Measurements from ENCODE around the gene PSENEN. TPM values are rescaled to one million over a fixed set of nuclear protein-coding genes. Genes with fewer than 3 reads are reported as not detected.

The PSENEN gene
- total and polyA plus RNA-seq, 9 of the 15 experiments (the other 6 are each of a cell fraction or from before 2014, with no cell fraction given) = 34.5 to 299 (median 61.1) TPM

DNA sequence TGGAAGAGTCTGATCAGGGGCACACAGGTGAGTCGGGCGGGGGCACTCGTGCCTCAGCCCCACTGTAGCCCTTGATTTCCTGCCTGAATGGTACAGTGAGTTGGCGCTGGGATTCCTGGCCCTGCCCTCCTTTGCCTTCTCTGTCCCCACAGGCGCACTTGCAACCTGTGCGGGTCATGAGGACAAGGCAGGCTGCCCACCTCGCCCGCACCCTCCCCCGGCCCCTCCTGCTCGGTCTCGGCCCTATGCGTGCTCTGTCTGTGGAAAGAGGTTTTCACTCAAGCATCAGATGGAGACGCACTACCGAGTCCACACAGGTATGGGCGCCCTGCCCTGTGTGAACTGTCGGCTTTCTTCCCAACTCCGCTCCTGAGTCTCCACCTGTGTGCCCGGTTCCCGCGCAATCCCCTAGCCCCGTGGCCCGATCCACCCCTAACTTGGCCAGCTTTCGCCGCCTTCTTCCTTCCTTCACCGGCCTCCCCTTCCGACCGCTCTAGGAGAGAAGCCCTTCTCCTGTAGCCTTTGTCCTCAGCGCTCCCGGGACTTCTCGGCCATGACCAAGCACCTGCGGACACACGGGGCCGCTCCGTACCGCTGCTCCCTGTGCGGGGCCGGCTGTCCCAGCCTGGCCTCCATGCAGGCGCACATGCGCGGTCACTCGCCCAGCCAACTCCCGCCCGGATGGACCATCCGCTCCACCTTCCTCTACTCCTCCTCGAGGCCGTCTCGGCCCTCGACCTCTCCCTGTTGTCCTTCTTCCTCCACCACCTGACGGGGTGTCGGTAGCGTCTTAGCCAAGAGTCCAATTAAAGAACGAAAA is 29.3 kb upstream of the PSENEN start (continued):
- TF ChIP-seq, protein P1, sequence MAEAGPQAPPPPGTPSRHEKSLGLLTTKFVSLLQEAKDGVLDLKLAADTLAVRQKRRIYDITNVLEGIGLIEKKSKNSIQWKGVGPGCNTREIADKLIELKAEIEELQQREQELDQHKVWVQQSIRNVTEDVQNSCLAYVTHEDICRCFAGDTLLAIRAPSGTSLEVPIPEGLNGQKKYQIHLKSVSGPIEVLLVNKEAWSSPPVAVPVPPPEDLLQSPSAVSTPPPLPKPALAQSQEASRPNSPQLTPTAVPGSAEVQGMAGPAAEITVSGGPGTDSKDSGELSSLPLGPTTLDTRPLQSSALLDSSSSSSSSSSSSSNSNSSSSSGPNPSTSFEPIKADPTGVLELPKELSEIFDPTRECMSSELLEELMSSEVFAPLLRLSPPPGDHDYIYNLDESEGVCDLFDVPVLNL (CRISPR knock-in tag; IDR thresholded peaks at IDR 0.05; ENCODE audit: low read depth) = 0 out of 2 replicates have a peak, but pooled peaks have one; percentile 40
- no peak for TF ChIP-seq GTF2E2 (tag; IDR thresholded peaks at IDR 0.05)
- no peak for TF ChIP-seq POLR2G (IDR thresholded peaks at IDR 0.05; ENCODE audit: low read depth, low read length)
- TF ChIP-seq THRAP3 (IDR thresholded peaks at IDR 0.05; ENCODE audit: borderline replicate concordance) = no peak
- no peak for TF ChIP-seq U2AF1 (optimal IDR thresholded peaks at IDR 0.05; ENCODE audit: low read depth, low read length)
- no peak for TF ChIP-seq PYGO2 (tag; IDR thresholded peaks at IDR 0.05)
- no peak for TF ChIP-seq RBFOX2 (IDR thresholded peaks at IDR 0.05; ENCODE audit: low read depth, low read length)
- no peak for TF ChIP-seq JUN (IDR thresholded peaks at IDR 0.05; ENCODE audit: borderline replicate concordance, low read depth, low read length)
- TF ChIP-seq JUN (CRISPR knock-in tag; IDR thresholded peaks at IDR 0.05; ENCODE audit: borderline replicate concordance) = 0 out of 2 replicates have a peak, but pooled peaks have one; percentile 8
- TF ChIP-seq ZNF668 (CRISPR knock-in tag; IDR thresholded peaks at IDR 0.05) = no peak
- no peak for TF ChIP-seq ARID3B (CRISPR knock-in tag; IDR thresholded peaks at IDR 0.05; ENCODE audit: borderline replicate concordance)
- TF ChIP-seq, protein P2, sequence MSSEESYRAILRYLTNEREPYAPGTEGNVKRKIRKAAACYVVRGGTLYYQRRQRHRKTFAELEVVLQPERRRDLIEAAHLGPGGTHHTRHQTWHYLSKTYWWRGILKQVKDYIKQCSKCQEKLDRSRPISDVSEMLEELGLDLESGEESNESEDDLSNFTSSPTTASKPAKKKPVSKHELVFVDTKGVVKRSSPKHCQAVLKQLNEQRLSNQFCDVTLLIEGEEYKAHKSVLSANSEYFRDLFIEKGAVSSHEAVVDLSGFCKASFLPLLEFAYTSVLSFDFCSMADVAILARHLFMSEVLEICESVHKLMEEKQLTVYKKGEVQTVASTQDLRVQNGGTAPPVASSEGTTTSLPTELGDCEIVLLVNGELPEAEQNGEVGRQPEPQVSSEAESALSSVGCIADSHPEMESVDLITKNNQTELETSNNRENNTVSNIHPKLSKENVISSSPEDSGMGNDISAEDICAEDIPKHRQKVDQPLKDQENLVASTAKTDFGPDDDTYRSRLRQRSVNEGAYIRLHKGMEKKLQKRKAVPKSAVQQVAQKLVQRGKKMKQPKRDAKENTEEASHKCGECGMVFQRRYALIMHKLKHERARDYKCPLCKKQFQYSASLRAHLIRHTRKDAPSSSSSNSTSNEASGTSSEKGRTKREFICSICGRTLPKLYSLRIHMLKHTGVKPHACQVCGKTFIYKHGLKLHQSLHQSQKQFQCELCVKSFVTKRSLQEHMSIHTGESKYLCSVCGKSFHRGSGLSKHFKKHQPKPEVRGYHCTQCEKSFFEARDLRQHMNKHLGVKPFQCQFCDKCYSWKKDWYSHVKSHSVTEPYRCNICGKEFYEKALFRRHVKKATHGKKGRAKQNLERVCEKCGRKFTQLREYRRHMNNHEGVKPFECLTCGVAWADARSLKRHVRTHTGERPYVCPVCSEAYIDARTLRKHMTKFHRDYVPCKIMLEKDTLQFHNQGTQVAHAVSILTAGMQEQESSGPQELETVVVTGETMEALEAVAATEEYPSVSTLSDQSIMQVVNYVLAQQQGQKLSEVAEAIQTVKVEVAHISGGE (CRISPR knock-in tag; IDR thresholded peaks at IDR 0.05) = no peak
- peak; percentile 58; the same call in 1 of the 2 replicates for TF ChIP-seq E2F3 (CRISPR knock-in tag; IDR thresholded peaks at IDR 0.05)
- TF ChIP-seq POLR2B (IDR thresholded peaks at IDR 0.05; ENCODE audit: low read depth, partially characterized antibody) = no peak
- TF ChIP-seq ARHGAP35 (IDR thresholded peaks at IDR 0.05; ENCODE audit: partially characterized antibody) = no peak
- no peak for TF ChIP-seq ZNF561 (CRISPR knock-in tag; conservative IDR thresholded peaks at IDR 0.05)
- TF ChIP-seq NBN (IDR thresholded peaks at IDR 0.05; ENCODE audit: low read depth) = no peak
- TF ChIP-seq PTRF (tag; IDR thresholded peaks at IDR 0.05) = no peak
- no peak for TF ChIP-seq STAG1 (CRISPR knock-in tag; IDR thresholded peaks at IDR 0.05; ENCODE audit: borderline replicate concordance)
